SH-SY5Y (cell line): ENCODE data around the gene MTRF1L.

Source experiments
- GATA2 ChIP-seq: IDR thresholded peaks from 2 replicates; pipeline ENCODE4 v1.6.1; 2011; ENCODE audit warnings: mild to moderate bottlenecking, low read depth, low read length
- GATA3 ChIP-seq: IDR thresholded peaks from 2 replicates; pipeline ENCODE4 v1.6.1; 2011; ENCODE audit warnings: low read depth, mild to moderate bottlenecking, low read length, moderate library complexity

DNA sequence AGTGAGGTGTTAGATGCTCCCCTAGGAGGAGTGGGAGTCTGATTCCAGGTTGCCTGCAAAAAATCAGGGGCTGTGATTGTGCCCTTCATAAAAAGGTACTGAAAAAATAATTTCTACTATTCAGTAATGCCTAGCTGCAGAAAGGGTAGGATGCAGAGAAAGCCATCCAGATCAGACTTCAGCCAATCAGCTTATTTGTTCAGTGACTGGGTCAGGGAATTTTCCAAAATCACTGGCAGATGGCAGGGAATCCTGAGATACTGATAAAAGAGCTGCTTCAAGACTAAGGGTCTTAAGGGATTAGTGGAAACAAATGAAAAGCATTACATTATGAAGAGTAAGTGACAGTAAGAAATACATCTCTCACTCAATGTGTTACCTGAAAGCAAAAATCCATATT lies 42.8 kb upstream of the MTRF1L start:
- TF ChIP-seq GATA2: no peak
- no peak for TF ChIP-seq GATA3
